Fibroblast of lung (primary cell): Measurements from ENCODE around the gene ARFGAP1. TPM values are rescaled to one million over a fixed set of nuclear protein-coding genes. Genes with fewer than 3 reads are reported as not detected.

ENCODE experiments used
- DNase-seq, 2 donors: peaks; one replicate each; pipeline versions ENCODE4 v3.0.0 to v3.0.0-alpha.2; 2010; ENCODE audit warnings: low read depth in 2 of 2
- H2AFZ ChIP-seq: 2 replicates; pipeline ENCODE4 v1.5.1; 2012; ENCODE audit warnings: low read length, control low read depth, inconsistent platforms
- H3K27ac ChIP-seq: 2 replicates; pipeline ENCODE4 v1.5.1; 2011; ENCODE audit warnings: low read length, control low read depth; ENCODE audit not compliant: insufficient read depth
- H3K27me3 ChIP-seq: 2 replicates; pipeline ENCODE4 v1.5.1; 2011; ENCODE audit warnings: mild to moderate bottlenecking, low read length; ENCODE audit not compliant: control insufficient read depth, insufficient read depth
- H3K36me3 ChIP-seq: 2 replicates; pipeline ENCODE4 v1.5.1; 2011; ENCODE audit warnings: low read length; ENCODE audit not compliant: control insufficient read depth, insufficient read depth
- H3K4me1 ChIP-seq: 2 replicates; pipeline ENCODE4 v1.5.1; 2011; ENCODE audit warnings: low read length; ENCODE audit not compliant: control insufficient read depth, insufficient read depth; ENCODE audit errors: extremely low read depth
- H3K4me2 ChIP-seq: 2 replicates; pipeline ENCODE4 v1.5.1; 2011; ENCODE audit warnings: low read length, control low read depth; ENCODE audit not compliant: insufficient read depth; ENCODE audit errors: extremely low read depth
- H3K4me3 ChIP-seq, 4 experiments: fragments of 200-600 bp in 1 of 4; sonication (generic) in 1 of 4; replicated peaks in 1 of 4; 2 replicates each; pipeline ENCODE4 v1.5.1; 2011 to 2016; ENCODE audit warnings: low read length in 4 of 4, low read depth in 3 of 4, mild to moderate bottlenecking in 3 of 4, control low read depth in 2 of 4, inconsistent platforms in 1 of 4, mixed read lengths in 1 of 4; ENCODE audit not compliant: insufficient read depth in 1 of 4; ENCODE audit errors: control extremely low read depth in 1 of 4
- H3K79me2 ChIP-seq: 2 replicates; pipeline ENCODE4 v1.5.1; 2012; ENCODE audit warnings: mild to moderate bottlenecking, low read length, inconsistent platforms; ENCODE audit not compliant: control insufficient read depth, insufficient read depth
- H3K9ac ChIP-seq: 2 replicates; pipeline ENCODE4 v1.5.1; 2011; ENCODE audit warnings: mild to moderate bottlenecking, low read length, control low read depth; ENCODE audit not compliant: insufficient read depth
- H3K9me3 ChIP-seq: 2 replicates; pipeline ENCODE4 v1.5.1; 2012; ENCODE audit warnings: low read depth, low read length; ENCODE audit not compliant: control insufficient read depth, insufficient read depth
- H4K20me1 ChIP-seq: 2 replicates; pipeline ENCODE4 v1.5.1; 2011; ENCODE audit warnings: low read length; ENCODE audit not compliant: control insufficient read depth, insufficient read depth; ENCODE audit errors: extremely low read depth
- EZH2 ChIP-seq: IDR thresholded peaks from 2 replicates; pipeline ENCODE4 v1.5.1; 2012; ENCODE audit warnings: low read length, control low read depth, mild to moderate bottlenecking; ENCODE audit errors: missing control alignments
- polyA plus RNA-seq, 2 donors: library from polyadenylated mRNA; depleted of rRNA in 1 of 2; stranded (reverse) in 1 of 2; unstranded in 1 of 2; fragments of >200 nt; gene quantifications; 2 replicates each; pipeline ENCODE4 v1.2.1, GENCODE V29; 2011 to 2012; ENCODE audit warnings: missing spikeins in 1 of 2
- total RNA-seq: library from RNA; depleted of rRNA; stranded (reverse); fragments of >200 nt; gene quantifications from 2 replicates; pipeline ENCODE4 v1.2.1, GENCODE V29; 2014
- TF ChIP-seq, protein P1 (sequence below), 2 donors: IDR thresholded peaks in 1 of 2; conservative IDR thresholded peaks in 1 of 2; 1 replicate in 1 of 2; 2 replicates in 1 of 2; pipeline ENCODE4 v1.5.1; 2011 to 2012; ENCODE audit warnings: low read length in 2 of 2, control low read depth in 1 of 2, inconsistent platforms in 1 of 2, low read depth in 1 of 2, mild to moderate bottlenecking in 1 of 2

Gene ARFGAP1
- total and polyA plus RNA-seq, 2 donors (not counting 1 experiment from before 2014, with no cell fraction given) = 37.6 to 42.9 TPM

DNA sequence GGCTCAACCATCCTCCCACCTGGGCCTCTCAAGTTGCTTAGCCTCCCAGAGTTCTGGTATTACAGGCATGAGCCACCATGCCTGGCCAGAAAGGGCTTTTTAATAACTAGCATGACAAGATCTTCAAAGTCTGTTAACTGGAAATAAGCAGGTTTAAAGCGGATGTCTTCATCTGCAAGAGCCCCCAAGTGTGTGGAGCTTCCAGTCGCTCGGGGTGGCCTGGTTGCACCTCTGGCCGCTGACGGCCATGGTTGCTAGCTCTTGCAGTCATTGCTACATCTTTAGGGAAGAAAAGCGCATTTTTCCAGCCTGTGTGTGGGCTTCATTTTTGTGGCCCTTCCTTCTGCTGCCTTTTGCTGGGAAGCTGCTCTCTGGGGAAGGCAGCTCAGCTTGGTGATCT is 7.8 kb downstream of the ARFGAP1 start:
- peaks cover 26% of the 10 kb centered on the region for H3K79me2 ChIP-seq
- no peak overlapping the region for H3K4me2 ChIP-seq
- DNase-seq = no peak
- no peaks in the 10 kb centered on the region for H3K27me3 ChIP-seq
- no peak overlapping the region for H2AFZ ChIP-seq
- no peak overlapping the region for H3K4me3 ChIP-seq
- H3K4me1 ChIP-seq = no peaks in the 10 kb centered on the region
- H3K9ac ChIP-seq = no peak overlapping the region
- TF ChIP-seq EZH2 = no peak
- TF ChIP-seq, protein P1, sequence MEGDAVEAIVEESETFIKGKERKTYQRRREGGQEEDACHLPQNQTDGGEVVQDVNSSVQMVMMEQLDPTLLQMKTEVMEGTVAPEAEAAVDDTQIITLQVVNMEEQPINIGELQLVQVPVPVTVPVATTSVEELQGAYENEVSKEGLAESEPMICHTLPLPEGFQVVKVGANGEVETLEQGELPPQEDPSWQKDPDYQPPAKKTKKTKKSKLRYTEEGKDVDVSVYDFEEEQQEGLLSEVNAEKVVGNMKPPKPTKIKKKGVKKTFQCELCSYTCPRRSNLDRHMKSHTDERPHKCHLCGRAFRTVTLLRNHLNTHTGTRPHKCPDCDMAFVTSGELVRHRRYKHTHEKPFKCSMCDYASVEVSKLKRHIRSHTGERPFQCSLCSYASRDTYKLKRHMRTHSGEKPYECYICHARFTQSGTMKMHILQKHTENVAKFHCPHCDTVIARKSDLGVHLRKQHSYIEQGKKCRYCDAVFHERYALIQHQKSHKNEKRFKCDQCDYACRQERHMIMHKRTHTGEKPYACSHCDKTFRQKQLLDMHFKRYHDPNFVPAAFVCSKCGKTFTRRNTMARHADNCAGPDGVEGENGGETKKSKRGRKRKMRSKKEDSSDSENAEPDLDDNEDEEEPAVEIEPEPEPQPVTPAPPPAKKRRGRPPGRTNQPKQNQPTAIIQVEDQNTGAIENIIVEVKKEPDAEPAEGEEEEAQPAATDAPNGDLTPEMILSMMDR (conservative IDR thresholded peaks at IDR 0.05 in 1 of 2, IDR thresholded peaks at IDR 0.05 in 1 of 2; ENCODE audit: low read depth in 1 of 2, low read length in 2 of 2) = no peak
- peaks cover 41% of the 10 kb centered on the region for H3K36me3 ChIP-seq
- H3K9me3 ChIP-seq = no peaks in the 10 kb centered on the region
- H4K20me1 ChIP-seq = no peaks in the 10 kb centered on the region
- no peak overlapping the region for H3K27ac ChIP-seq

GRCh38 chr20:63280929-63281545 is 8.4 kb downstream of the ARFGAP1 start:
- no peak for DNase-seq
- H3K9ac ChIP-seq = no peak overlapping the region
- H3K9me3 ChIP-seq = no peaks in the 10 kb centered on the region
- H3K4me1 ChIP-seq = no peaks in the 10 kb centered on the region
- no peak overlapping the region for H3K4me3 ChIP-seq
- H4K20me1 ChIP-seq = no peaks in the 10 kb centered on the region
- no peak overlapping the region for H3K4me2 ChIP-seq
- no peak overlapping the region for H3K27ac ChIP-seq
- no peak overlapping the region for H2AFZ ChIP-seq
- peaks cover 19% of the 10 kb centered on the region for H3K79me2 ChIP-seq
- TF ChIP-seq, protein P1 (conservative IDR thresholded peaks at IDR 0.05 in 1 of 2, IDR thresholded peaks at IDR 0.05 in 1 of 2; ENCODE audit: low read depth in 1 of 2, low read length in 2 of 2) = peak in 1 of 2 donors; percentile 29
- TF ChIP-seq EZH2 = no peak
- peaks cover 42% of the 10 kb centered on the region for H3K36me3 ChIP-seq
- H3K27me3 ChIP-seq = no peaks in the 10 kb centered on the region

GRCh38 chr20:63281742-63282665 is 9.4 kb downstream of the ARFGAP1 start:
- no peak overlapping the region for H3K27ac ChIP-seq
- peaks cover 33% of the 10 kb centered on the region for H3K36me3 ChIP-seq
- no peak overlapping the region for H3K9ac ChIP-seq
- H3K4me2 ChIP-seq = no peak overlapping the region
- no peak overlapping the region for H3K4me3 ChIP-seq
- H3K79me2 ChIP-seq = peaks cover 10% of the 10 kb centered on the region
- no peaks in the 10 kb centered on the region for H3K4me1 ChIP-seq
- TF ChIP-seq, protein P1 (conservative IDR thresholded peaks at IDR 0.05 in 1 of 2, IDR thresholded peaks at IDR 0.05 in 1 of 2; ENCODE audit: low read depth in 1 of 2, low read length in 2 of 2) = no peak
- TF ChIP-seq EZH2 = no peak
- H2AFZ ChIP-seq = no peak overlapping the region
- DNase-seq = no peak
- H4K20me1 ChIP-seq = no peaks in the 10 kb centered on the region
- H3K27me3 ChIP-seq = no peaks in the 10 kb centered on the region
- H3K9me3 ChIP-seq = no peaks in the 10 kb centered on the region
